Nucleus accumbens (tissue), 56 donors: ENCODE measurements around the gene TAF1A.
"Not testable (repeated sequence)": the region's sequence is repeated elsewhere in the genome, so short reads cannot be mapped to it uniquely, and the experiment has no call there.

ENCODE experiments used
- DNase-seq, 56 donors: peaks; one replicate each; lab custom pipeline; 2025; lab: John Stamatoyannopoulos, UW

Gene TAF1A

DNA sequence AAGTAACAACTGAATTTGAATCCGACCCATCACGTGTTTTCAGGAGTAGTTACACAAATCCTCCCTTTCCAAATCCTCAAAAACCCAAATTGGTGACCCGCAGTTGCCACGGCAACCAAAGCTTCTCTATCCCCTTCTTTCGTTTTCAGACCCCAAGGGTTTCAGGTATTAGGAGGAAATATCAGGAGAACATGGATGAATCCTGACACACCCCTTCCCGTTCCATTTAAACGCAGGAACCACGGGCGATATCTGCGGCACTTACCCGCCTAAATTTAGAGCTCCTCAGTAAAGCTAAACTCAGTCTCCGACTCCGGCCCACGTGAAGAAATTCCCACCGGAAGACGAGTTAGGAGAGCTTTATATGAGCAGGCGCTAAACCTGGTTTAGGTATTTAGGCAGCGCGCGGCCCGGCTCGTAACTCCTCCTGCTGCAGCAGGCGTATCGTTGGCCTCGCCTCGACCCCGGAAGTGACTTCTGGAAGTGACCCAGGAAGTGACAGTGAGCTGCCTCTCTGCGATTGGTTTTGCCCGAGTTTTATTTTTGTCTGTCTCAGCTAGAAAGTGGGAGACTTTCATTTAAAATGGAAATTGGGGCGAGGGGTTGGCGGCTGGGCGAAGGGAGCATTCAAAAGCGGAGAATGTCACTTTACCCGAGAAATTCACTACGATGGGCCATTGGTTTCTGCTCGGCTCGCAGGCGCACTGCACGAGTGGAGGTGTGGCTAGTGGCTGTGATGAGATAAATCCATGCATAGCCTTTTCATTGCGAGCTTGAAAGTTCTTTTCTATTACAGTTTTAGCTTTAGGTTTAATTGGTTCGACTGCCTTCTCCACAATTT lies at the start of gene TAF1A:
Gene TAF1A, minus strand, starts transcription at position 472 of the 841 bp plus-strand sequence.
- peak; percentile 19 to 91 (median 78) for DNase-seq

DNA sequence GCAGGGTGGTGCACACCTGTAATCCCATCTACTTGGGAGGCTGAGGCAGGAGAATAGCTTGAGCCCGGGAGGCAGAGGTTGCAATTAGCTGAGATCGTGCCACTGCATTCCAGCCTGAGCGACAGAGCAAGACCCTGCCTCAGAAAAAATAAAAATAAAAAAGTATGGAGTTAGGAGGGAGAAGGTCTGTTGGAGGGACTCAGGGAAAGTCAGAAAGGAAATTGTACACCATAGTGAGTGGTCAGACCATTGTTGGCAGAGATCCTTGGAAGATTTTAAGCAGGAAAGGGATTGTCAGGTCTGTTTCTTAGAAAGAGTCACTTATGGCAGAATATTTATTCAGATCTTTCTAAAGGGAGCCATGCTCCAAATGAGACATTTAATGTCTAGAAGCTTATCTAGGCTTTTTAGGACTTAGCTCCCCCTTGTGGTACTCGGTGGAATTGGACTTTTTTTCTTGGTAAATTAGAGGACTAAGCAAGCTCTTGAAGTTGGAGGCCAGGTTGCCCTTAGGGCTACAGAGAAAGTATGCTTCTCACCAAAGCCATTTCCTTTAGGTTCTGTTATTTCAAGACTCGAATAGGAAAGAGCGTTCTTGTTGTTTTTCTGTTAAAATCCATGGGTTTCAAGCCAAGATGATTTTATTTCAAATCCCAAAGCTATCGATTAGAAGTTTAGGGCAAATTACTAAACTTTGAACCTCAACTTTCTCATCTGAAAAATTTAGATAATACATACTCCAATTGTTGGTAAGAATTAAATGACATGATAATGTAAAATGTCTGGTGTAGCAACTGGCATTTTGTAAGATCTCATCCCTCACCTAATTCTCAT lies 44.7 kb upstream of the TAF1A start:
- DNase-seq, result peak in 24 of 56 donors; percentile 5 to 83 (median 32)

DNA sequence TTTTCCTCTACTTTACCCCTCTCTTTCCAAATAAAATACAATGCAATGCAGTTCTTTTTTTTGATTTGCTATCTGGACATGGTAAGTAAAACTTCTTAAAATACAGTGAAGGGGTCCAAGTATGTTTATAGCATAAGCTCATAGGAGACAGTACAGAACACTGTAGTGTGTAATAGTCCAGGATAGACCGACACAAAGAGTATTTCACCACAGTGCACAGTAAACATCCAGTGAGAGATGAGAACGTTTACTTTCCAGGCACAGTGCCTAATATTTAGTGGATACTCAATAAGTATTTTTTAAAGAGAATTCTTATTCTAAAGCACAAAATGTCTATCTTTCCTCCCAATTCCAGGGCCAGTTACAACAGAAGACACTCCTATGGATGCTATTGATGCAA lies 43.0 kb upstream of the TAF1A start:
- no peak for DNase-seq

DNA sequence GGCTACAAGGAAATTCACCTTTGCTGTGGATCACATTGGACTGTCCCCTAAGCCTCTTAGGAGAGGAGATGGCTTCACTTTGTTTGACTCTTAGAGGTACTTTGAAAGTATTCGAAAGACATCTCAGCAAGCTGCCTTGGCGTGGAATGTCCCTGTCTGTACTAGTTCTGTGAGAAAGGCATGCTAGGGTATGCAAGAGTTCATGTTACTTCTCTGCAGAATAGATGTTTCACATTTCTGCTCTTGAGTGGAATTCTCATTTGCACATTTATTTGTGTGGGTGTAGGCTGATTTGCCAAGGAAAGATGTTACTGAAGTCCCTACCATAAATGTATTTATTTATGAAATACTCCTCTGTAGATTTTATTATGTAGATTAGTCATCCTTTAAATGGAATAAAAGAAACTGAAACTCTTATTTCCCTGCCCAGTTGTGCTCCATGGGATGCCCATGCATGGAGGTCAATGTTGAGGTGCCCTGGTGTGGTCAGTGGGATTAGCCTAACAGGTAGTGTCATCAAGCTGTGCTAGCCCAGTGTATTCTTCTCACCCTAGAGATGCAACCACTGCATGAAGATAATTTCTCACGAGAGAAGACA lies 42.0 kb upstream of the TAF1A start:
- no peak for DNase-seq

DNA sequence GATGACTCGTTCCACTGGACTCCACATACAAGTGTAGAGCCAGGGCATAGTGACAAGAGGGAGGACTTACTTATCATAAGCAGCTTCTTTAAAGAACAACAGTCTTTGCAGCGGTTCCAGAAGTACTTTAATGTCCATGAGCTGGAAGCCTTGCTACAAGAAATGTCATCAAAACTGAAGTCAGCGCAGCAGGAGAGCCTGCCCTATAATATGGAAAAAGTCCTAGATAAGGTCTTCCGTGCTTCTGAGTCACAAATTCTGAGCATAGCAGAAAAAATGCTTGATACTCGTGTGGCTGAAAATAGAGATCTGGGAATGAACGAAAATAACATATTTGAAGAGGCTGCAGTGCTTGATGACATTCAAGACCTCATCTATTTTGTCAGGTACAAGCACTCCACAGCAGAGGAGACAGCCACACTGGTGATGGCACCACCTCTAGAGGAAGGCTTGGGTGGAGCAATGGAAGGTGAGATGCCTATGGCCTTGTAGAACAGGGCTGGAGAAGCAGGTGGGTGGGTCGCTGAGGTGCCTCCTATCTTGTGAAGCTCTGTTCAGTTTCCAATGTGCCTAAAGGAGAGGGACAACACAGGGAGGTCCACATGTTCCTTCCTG lies 40.3 kb upstream of the TAF1A start:
- DNase-seq, result peak in 4 of 56 donors; percentile 8 to 25 (median 16)

DNA sequence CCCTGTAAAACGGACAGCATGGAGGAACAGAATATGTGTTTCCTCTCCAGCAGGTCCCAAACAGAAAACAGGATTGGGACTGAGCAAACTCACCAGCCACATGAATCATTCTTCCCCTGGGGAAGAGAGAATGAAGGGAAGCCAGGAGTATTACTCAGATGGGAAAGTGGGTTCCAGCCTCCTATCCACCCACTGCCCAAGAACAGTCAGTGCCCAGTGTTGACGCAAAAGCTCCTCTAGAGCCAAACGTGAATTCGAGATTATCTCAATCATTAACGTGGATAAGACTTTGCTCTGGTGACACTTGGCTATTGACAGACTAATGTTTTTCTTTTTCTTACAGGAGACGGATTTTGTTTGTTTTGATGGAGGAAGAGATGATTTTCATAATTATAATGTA lies 37.5 kb upstream of the TAF1A start:
- DNase-seq, result no peak

DNA sequence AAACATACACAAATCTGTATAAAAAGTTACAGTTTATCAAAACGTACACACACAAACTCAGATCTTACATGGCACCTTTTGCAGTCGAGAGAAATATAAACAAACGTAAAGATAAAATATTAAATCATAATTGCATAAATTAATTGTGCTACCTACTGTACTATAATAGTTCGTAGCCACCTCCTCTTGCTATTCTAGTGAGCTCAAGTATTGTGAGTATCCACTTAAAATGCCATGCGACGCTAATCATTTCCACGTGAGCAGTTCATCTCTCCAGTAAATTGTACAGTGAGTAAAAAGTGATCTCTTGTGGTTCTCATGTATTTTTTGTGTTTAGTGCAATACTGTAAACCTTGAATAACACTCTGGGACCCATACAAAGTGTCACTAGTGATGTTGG lies 34.5 kb upstream of the TAF1A start:
- no peak for DNase-seq

DNA sequence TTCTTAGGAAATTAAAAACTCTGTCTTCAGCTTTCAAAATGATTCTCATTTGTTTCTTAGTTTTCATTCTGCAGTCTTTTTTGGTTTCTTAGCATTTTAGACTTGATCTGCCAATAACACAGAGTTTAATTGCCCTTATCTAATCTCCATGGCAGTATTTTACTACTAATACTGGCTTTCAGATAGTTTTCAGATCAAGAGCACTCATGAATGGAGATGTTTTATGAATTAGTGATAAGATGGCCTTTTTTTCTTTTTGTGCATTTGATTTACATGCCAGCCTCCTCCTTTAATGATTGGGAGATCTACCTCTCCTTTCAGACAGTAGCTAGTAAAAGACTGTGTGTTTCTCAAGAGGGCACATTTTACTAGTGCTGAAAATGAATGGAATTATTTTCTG lies 33.7 kb upstream of the TAF1A start:
- DNase-seq, result no peak

DNA sequence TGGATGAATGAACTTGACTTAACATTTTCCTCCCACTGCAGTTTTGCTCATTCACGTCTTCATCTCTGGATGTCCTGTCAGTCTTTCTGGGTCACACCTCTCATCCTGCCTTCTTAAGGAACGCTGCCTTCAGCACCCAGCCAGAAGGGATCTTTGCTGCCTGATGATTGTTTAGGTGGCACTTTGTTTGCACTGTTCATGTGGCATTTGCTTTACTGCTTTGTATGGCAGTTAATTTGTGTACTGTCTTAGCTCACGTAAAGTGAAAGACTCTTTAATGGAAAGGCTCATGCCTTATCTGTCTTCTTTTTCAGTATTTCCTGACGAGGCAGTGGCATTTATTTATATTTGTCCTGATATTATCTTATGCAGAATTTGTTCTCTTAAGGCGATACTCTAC lies 33.0 kb upstream of the TAF1A start:
- no peak for DNase-seq

DNA sequence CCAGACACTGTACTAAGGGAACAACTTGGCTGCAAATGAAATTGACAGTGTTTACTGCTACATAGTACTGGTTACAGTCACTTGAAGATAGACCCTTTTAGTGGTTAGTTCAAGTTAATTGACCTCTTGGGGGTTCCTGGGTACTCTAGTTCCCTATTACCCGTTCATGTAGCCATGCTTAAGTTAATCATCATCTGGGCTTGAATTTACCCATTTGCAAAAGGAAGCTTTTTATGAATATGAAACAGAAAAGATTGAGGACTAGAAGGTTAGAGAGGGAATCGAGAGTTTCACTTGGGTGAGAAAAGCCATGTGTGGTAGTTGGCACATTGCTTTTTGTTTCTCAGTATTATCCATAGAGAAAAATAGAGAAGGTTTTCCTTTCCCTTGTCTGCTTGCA lies 30.8 kb upstream of the TAF1A start:
- DNase-seq, result no peak

DNA sequence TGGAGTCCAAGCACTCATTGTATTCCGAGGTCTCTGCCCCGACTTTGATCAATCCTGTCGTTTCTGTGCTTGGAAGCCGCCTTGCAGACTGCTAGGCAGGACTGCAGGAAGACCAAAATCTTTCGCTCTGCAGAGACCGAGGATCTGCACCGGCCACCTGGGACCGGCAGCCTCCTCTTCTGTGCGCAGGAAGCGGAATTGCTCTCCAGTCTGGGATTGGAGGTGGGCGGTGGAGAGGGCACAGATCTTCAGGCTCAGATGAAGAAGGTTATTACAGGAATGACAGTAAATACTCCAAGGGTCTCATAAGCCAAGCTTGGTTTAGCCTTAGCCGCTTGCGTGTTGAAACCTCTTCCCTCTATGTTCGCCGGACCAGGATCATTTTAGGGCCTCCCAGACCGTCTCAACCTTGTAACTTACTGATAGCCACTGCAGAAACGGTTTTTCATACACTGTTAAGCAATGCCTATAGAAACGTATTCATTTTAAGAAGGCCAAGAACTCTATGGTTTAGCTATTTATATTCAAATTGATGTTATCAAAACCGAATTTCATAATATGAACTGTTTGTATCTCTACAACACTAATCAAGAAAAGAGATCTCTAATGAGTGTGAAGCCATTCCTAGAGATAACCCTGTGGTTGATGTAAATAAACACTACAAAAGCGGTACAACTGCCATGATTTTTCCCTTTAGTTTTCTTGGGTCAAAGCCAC lies 29.3 kb upstream of the TAF1A start:
- DNase-seq, result peak in 20 of 56 donors; percentile 2 to 48 (median 26)

DNA sequence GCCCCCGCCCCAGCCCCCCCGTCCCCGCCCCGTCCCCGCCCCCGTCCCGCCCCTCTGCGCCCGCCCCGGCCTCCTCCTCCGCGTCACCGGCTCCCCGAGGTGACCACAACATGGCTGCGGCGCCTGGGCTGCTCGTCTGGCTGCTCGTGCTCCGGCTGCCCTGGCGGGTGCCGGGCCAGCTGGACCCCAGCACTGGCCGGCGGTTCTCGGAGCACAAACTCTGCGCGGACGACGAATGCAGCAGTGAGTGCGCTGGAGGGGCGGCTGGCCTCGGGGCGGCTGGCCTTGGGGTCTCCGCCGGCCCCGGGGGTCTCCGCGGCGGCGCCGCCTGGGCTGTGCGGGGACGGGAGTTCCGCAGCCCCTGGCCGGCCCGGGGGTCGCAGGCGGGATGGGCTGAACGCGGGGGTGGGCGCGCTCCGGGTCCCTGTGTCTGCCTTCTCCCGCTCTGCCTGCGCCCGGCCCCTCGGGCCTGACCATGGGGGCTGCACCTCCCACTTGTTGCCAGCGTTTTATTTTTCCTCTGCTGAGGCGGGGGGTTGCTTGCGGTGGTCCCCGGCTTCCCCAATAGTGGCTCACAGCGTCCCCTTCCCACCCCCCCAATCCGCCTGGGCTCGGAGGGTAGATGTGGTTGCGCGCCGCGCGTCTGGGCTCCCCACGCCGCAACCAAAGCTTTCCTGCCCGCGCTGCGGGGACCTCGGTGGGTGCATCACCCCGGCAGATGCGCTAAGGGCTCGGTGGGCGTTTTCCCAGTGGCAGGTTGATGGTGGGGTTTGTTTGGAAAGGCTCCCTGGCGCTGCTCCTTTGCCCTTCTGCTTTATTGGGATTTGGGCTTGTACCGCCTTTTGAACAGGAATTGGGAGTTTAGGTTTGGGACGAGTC lies 28.5 kb upstream of the TAF1A start, which contains the start of gene MIA3:
Gene MIA3, plus strand, starts transcription at position 97 of the 879 bp plus-strand sequence. Its CDS starts 14 bp downstream, at position 111.
- peak in 49 of 56 donors; percentile 25 to 96 (median 80) for DNase-seq

DNA sequence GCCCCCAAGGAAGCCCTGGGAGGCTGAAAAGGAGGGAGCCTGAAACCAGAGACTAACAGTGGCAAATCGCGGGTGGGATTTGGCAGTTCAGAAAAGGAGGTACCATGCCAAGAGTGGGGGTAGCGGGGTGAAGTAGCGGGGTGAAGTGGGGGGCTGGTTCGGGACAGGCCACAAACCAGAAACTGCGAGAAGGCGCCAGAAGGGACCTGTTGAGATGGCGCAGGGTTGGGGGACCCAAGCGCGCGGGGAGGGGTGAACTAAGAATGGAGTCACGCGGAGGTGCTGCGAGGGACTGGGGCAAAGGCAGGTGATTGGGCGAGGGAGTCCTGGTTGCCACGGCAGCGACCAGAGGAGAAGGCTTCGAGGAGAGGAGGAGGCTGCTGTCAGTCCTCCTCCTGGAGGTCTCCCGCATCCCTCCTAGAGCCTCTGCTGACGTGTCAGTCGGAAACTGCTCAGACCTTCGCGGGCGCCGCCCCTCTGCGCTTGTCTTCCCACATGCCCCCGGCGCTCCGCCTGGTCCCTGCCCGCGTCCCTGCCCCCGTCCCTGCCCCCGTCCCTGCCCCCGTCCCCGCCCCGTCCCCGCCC lies 27.7 kb upstream of the TAF1A start:
- DNase-seq, result peak; percentile 33 to 97 (median 88)

DNA sequence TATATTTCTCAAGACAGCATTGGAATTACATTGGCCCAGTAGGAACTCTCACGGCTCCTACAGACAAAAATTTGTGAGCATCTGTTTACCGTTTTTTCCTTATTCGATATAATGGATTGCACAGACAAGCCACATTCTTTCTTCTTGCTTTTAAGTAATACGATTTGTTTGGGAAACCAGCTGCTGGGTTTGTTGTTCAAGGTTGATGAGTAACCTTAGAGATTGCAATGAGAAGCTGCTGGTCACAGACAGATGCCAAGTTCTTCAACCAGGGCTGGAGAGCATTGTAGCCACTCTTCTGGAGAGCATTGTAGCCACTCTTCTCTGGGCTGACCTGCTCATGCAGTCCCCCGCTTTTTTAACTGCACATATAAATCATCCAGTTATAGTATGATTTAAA lies 26.8 kb upstream of the TAF1A start:
- no peak for DNase-seq

DNA sequence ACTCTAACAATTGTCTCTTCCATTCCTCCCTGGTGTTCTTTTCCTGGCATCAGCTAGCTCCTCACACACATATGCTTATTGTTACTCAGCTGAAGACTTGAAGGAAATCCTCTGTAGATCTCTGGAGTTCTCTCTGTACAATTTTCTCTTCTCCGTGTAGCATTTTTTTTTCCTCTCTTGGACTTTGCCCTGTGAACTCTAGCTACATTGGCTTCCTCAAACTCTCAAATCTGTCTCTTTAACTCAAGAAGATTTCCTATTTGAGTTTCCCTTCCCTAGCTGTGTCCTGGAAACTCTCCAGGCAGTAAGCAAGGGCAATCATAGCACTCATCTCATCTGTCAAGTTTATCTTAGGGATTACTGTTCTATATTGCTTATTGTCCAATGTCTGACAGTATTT lies 23.9 kb upstream of the TAF1A start:
- no peak for DNase-seq

DNA sequence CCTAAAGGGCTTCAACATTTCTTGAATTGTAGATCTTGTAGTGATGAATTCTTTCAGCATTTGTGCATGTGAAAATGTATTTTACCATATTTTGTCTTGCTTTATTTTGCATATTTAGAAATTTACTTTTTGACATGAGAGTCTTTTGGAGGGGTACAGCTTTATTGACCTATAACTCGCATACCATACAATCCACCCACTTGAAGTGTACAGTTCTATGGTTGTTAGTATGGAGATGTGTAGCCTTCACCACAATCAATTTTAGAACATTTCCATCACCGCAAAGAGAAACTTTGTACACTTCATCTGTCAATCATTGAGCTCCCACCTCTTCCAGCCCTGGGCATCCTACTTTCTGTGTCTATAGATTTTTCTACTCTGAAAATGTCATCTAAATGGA lies 21.0 kb upstream of the TAF1A start:
- no peak for DNase-seq

DNA sequence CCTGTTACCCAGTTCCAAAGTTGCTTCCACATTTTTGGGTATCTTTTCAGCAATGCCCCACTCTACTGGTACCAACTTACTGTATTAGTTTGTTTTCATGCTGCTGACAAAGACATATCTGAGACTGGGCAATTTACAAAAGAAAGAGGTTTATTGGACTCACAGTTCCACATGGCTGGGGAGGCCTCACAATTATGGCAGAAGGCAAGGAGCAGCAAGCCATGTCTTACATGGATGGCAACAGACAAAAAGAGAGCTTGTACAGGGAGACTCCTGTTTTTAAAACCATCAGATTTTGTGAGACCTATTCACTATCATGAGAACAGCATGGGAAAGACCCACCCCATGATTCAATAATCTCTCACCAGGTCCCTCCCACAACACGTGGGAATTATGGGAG lies 19.4 kb upstream of the TAF1A start:
- not testable (repeated sequence) for DNase-seq

DNA sequence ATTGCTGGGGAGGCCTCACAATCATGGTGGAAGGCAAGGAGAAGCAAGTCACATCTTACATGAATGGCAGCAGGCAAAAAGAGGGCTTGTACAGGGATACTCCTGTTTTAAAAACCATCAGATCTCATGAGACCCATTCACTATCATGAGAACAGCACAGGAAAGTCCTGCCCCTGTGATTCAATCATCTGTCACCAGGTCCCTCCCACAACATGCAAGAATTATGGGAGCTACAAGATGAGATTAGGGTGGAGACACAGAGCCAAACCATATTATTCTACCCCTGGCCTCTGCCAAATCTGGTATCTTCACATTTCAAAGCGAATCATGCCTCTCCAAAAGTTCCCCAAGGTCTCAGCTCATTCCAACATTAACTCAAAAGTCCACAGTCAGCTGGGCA lies 17.0 kb upstream of the TAF1A start:
- no peak for DNase-seq

DNA sequence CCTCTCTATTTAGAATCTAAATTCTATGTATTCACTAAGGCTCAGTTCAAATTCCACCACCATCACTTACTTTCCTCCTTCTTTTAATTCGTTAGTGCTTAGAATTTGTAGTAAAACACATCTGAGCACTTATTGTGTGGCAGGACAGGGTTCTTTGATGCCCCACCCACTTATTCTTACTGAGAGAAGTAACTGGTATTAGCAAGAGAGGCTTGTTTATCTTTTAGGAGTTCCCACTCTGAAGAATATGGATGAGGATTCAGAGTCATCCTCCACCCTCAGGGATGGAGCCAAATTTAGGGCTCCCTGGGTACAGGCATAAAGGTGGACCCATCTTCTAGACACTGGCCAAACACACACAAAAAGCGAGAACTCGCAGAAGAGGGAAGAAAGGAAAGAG lies 11.5 kb upstream of the TAF1A start:
- DNase-seq, result no peak
